HK-2 (cell line): Measurements from ENCODE around the gene TRIM43.
"Not testable (repeated sequence)": the region's sequence is repeated elsewhere in the genome, so short reads cannot be mapped to it uniquely, and the experiment has no call there.

Experiments used
- DNase-seq: peaks from one replicate; pipeline ENCODE4 v3.0.0-alpha.2; 2018; ENCODE audit not compliant: unreplicated experiment

The TRIM43 gene

GRCh38 chr2:95641289-95641575 is 49.4 kb downstream of the TRIM43 start:
- DNase-seq = not testable (repeated sequence)

GRCh38 chr2:95641787-95642186 is 50.0 kb downstream of the TRIM43 start:
- not testable (repeated sequence) for DNase-seq

- DNase-seq = not testable (repeated sequence)
Observed at GRCh38 chr2:95642360-95642759, 50.6 kb downstream of the TRIM43 start.

- not testable (repeated sequence) for DNase-seq
Observed at GRCh38 chr2:95642951-95643350, 51.1 kb downstream of the TRIM43 start.

- not testable (repeated sequence) for DNase-seq
Observed at GRCh38 chr2:95645312-95645711, 53.5 kb downstream of the TRIM43 start.

GRCh38 chr2:95646274-95646994 is 54.6 kb downstream of the TRIM43 start:
- not testable (repeated sequence) for DNase-seq

- not testable (repeated sequence) for DNase-seq
Observed at GRCh38 chr2:95648894-95649544, 57.2 kb downstream of the TRIM43 start.
